NCI-H446 treated with DMSO at 0.1 percent for 48 hours (cell line): Measurements from ENCODE around the gene PPP1CA.

Source experiments
- DNase-seq: peaks from one replicate; lab custom pipeline; 2025; lab: John Stamatoyannopoulos, UW

The PPP1CA gene

GRCh38 chr11:67351275-67352005 lies 50.2 kb downstream of the PPP1CA start:
- DNase-seq: peak; percentile 16

GRCh38 chr11:67349928-67350465 lies 51.7 kb downstream of the PPP1CA start:
- DNase-seq: no peak

DNA sequence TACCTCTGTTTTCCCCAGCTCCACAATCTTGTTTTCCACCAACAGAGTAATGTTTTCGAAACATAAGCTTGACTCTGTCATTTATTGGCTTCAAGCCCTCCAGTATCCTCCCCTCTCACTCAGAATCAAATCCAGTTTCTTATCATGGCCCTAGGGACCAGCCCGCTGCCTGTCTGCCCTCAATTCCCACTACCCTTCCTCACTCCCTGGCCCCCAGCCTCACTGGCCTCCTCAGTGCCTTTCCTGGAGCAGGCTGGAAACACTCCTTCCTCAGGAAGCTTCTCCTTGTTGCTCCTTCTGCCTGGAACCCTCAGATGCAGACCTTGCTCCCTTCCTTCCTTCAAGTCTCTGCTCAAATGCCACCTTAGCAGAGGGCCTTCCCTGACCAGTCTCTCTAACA lies 52.2 kb downstream of the PPP1CA start:
- no peak for DNase-seq

- DNase-seq: no peak
Observed at GRCh38 chr11:67349036-67349435, 52.6 kb downstream of the PPP1CA start.
